HepG2 (cell line): Measurements from ENCODE around the gene SDK1. TPM values are rescaled to one million over a fixed set of nuclear protein-coding genes. Genes with fewer than 3 reads are reported as not detected.

Experiments
- ATF1 ChIP-seq: IDR thresholded peaks from 2 replicates; pipeline ENCODE4 v1.6.1; 2016; ENCODE audit warnings: mild to moderate bottlenecking, control low read depth
- BRF2 ChIP-seq: sonication (generic); formaldehyde crosslinking; IDR thresholded peaks from 2 replicates; pipeline ENCODE4 v1.8.1; 2022; ENCODE audit warnings: mild to moderate bottlenecking, missing genetic modification reagents
- FOXO4 ChIP-seq: sonication (generic); formaldehyde crosslinking; conservative IDR thresholded peaks from 2 replicates; pipeline ENCODE4 v1.8.1; 2023; ENCODE audit warnings: missing genetic modification reagents
- HNF1A ChIP-seq, 2 experiments: sonication (generic) in 1 of 2; formaldehyde crosslinking in 1 of 2; IDR thresholded peaks; 2 replicates each; pipeline versions ENCODE4 v1.4.0 to v1.6.1; 2016 to 2020; ENCODE audit warnings: borderline replicate concordance in 1 of 2, low read depth in 1 of 2, mild to moderate bottlenecking in 1 of 2, missing genetic modification reagents in 1 of 2
- PHF20 ChIP-seq: sonication (generic); formaldehyde crosslinking; IDR thresholded peaks from 2 replicates; pipeline ENCODE4 v1.5.0; 2020; ENCODE audit warnings: mild to moderate bottlenecking, missing genetic modification reagents
- POLR2AphosphoS5 ChIP-seq: IDR thresholded peaks from 2 replicates; pipeline ENCODE4 v1.6.1; 2012; ENCODE audit warnings: low read depth, low read length
- RAD51 ChIP-seq: fragments of 450-650 bp; IDR thresholded peaks from 2 replicates; pipeline ENCODE4 v1.6.1; 2016; ENCODE audit warnings: borderline replicate concordance
- REL ChIP-seq: sonication (generic); formaldehyde crosslinking; conservative IDR thresholded peaks from 2 replicates; pipeline ENCODE4 v1.8.0; 2022; ENCODE audit warnings: mild to moderate bottlenecking, missing genetic modification reagents, moderate library complexity
- REXO4 ChIP-seq: sonication (generic); formaldehyde crosslinking; IDR thresholded peaks from 2 replicates; pipeline ENCODE4 v1.8.0; 2022; ENCODE audit warnings: missing genetic modification reagents, mild to moderate bottlenecking, borderline replicate concordance
- SOX6 ChIP-seq, 2 experiments: fragments of 450-650 bp in 1 of 2; sonication (generic) in 1 of 2; formaldehyde crosslinking in 1 of 2; IDR thresholded peaks; 2 replicates each; pipeline versions ENCODE4 v1.4.0 to v1.6.1; 2017 to 2020; ENCODE audit warnings: antibody characterized with exemption in 1 of 2, mild to moderate bottlenecking in 1 of 2, missing genetic modification reagents in 1 of 2
- SRSF9 ChIP-seq: fragments of 200-400 bp; formaldehyde crosslinking; IDR thresholded peaks from 2 replicates; pipeline ENCODE4 v1.6.1; 2018; ENCODE audit warnings: borderline replicate concordance, mild to moderate bottlenecking, low read depth, low read length; ENCODE audit not compliant: insufficient read depth, poor library complexity, severe bottlenecking
- TGIF2 ChIP-seq: IDR thresholded peaks from 2 replicates; pipeline ENCODE4 v1.6.1; 2016; ENCODE audit warnings: control low read depth, missing compliant biosample characterization
- THAP9 ChIP-seq: sonication (generic); formaldehyde crosslinking; IDR thresholded peaks from 2 replicates; pipeline ENCODE4; 2020; ENCODE audit warnings: missing genetic modification reagents, mild to moderate bottlenecking, borderline replicate concordance
- THYN1 ChIP-seq: sonication (generic); formaldehyde crosslinking; IDR thresholded peaks from 2 replicates; pipeline ENCODE4 v1.8.1; 2023; ENCODE audit warnings: low read depth, mild to moderate bottlenecking, moderate library complexity, missing genetic modification reagents, borderline replicate concordance
- ZNF382 ChIP-seq: sonication (generic); formaldehyde crosslinking; IDR thresholded peaks from 2 replicates; pipeline ENCODE4 v1.5.0; 2020; ENCODE audit warnings: missing genetic modification reagents, mild to moderate bottlenecking, borderline replicate concordance
- ZNF383 ChIP-seq: sonication (generic); formaldehyde crosslinking; IDR thresholded peaks from 2 replicates; pipeline ENCODE4 v1.4.0; 2020; ENCODE audit warnings: missing genetic modification reagents, mild to moderate bottlenecking, borderline replicate concordance
- ZNF704 ChIP-seq: sonication (generic); formaldehyde crosslinking; IDR thresholded peaks from 2 replicates; pipeline ENCODE4 v1.8.1; 2023; ENCODE audit warnings: mild to moderate bottlenecking, inconsistent platforms, moderate library complexity, missing genetic modification reagents, borderline replicate concordance
- polyA plus RNA-seq, 8 experiments: library from polyadenylated mRNA; depleted of rRNA in 3 of 8; stranded (reverse) in 7 of 8; unstranded in 1 of 8; fragments of >200 nt; fragmentation: Illumina TruSeq in 4 of 8; extraction: Trizol in 4 of 8; gene quantifications; 2 replicates each; pipeline versions ENCODE4 v1.2.1 to v1.2.3, GENCODE V29; 2011 to 2016; ENCODE audit warnings: low read depth in 4 of 8, missing spikeins in 1 of 8, mixed read lengths in 1 of 8; ENCODE audit not compliant: insufficient read depth in 1 of 8
- total RNA-seq, 5 experiments: library from RNA; depleted of rRNA; stranded (reverse); fragments of >200 nt; fragmentation: Illumina TruSeq; extraction: Trizol; gene quantifications; 2 replicates each; pipeline ENCODE4 v1.2.3, GENCODE V29; 2016; ENCODE audit warnings: low read depth in 1 of 5

SDK1 gene
- total and polyA plus RNA-seq, 2 of the 13 experiments (the other 11 are each of a cell fraction or from before 2014, with no cell fraction given), result 0.35 to 2.4 TPM

- TF ChIP-seq FOXO4 (CRISPR knock-in tag) (no peak), ZNF383 (no peak), HNF1A (IDR thresholded peaks at IDR 0.05; ENCODE audit: low read depth) (no peak; the same call in 1 of the 2 replicates), HNF1A (CRISPR knock-in tag; IDR thresholded peaks at IDR 0.05; ENCODE audit: borderline replicate concordance) (no peak; the same call in 1 of the 2 replicates), TGIF2 (CRISPR knock-in tag) (no peak), RAD51 (no peak), REXO4 (no peak), ATF1 (CRISPR knock-in tag) (no peak), ZNF704 (CRISPR knock-in tag) (no peak), ZNF382 (no peak), SRSF9 (no peak), REL (no peak), THYN1 (no peak), BRF2 (CRISPR knock-in tag) (no peak; the same call in 1 of the 2 replicates), PHF20 (CRISPR knock-in tag) (no peak), THAP9 (no peak), SOX6 (IDR thresholded peaks at IDR 0.05) (no peak), SOX6 (CRISPR knock-in tag; IDR thresholded peaks at IDR 0.05) (peak; percentile 53; the same call in 1 of the 2 replicates), POLR2AphosphoS5 (0 out of 2 replicates have a peak, but pooled peaks have one; percentile 20)
These were observed 705.6 kb downstream of the SDK1 start (continued) for GRCh38 chr7:4006687-4007086.
